VCaP (cell line): ENCODE measurements around the gene F2RL2.
A peak's percentile ranks its signal among the peaks of the same experiment; 100 is the strongest.

Experiments used
- H3K27ac ChIP-seq: fragments of 450-650 bp; 2 replicates; pipeline ENCODE4 v1.5.1; 2017
- TF ChIP-seq, protein P1 (sequence below): fragments of 450-650 bp; conservative IDR thresholded peaks from 2 replicates; pipeline ENCODE4 v1.5.1; 2017; ENCODE audit warnings: mild to moderate bottlenecking, moderate library complexity

The F2RL2 gene

GRCh38 chr5:76662521-76662920 is 39.3 kb upstream of the F2RL2 start:
- H3K27ac ChIP-seq = no peak overlapping the region
- TF ChIP-seq, protein P1, sequence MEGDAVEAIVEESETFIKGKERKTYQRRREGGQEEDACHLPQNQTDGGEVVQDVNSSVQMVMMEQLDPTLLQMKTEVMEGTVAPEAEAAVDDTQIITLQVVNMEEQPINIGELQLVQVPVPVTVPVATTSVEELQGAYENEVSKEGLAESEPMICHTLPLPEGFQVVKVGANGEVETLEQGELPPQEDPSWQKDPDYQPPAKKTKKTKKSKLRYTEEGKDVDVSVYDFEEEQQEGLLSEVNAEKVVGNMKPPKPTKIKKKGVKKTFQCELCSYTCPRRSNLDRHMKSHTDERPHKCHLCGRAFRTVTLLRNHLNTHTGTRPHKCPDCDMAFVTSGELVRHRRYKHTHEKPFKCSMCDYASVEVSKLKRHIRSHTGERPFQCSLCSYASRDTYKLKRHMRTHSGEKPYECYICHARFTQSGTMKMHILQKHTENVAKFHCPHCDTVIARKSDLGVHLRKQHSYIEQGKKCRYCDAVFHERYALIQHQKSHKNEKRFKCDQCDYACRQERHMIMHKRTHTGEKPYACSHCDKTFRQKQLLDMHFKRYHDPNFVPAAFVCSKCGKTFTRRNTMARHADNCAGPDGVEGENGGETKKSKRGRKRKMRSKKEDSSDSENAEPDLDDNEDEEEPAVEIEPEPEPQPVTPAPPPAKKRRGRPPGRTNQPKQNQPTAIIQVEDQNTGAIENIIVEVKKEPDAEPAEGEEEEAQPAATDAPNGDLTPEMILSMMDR = no peak

DNA sequence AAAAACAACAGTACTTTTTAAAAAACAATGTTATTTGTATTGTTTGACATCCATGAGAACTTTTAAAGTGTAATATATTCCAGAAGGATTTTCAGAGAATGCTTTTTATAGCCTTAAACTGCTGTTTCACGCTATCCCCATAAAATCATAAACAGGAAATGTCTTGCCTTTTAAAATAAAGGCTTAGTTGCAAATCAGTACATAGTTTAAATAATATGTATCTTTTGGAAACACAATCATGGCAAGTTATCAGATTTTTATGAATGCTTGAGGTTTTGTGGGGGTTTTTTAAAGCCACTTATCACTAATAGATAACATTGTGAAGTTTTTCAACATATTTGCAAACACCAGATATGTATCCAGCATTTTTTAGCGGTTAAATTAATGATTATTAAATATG is 37.2 kb upstream of the F2RL2 start:
- H3K27ac ChIP-seq = peak overlapping the region; percentile 45
- TF ChIP-seq, protein P1 = no peak

- H3K27ac ChIP-seq = no peak overlapping the region
- TF ChIP-seq, protein P1 = no peak
Measured at GRCh38 chr5:76657683-76658311, 34.6 kb upstream of the F2RL2 start.

- TF ChIP-seq, protein P1 = no peak
- no peak overlapping the region for H3K27ac ChIP-seq
Measured at GRCh38 chr5:76657091-76657490, 33.9 kb upstream of the F2RL2 start.

DNA sequence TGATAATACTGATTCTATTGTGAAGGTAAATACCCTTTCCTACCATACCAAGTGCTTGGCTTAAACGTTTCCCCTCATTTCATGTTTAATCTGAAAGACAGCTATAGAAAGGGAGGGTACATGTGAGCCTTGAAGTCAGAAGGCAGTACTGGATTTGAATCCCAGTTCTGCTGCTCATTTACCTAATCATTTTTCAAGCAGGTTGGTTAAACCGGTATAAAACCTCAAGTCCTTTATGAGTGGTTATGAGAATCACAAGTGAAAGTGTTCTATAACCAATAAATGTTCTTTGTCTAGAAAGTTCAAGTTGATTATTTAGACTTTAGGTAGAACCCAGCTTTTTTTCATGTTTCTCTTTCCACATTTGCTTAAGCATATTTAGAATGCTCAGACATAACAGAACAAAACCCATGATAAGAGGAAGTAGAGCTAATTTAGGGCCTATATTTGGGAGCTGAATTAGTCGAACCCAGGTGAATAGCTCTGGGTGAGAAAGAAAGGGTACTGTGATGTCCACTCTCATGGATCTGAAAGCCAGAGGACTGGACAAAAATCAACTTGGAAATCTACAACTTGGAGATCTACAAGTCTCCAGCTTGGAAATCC is 29.7 kb upstream of the F2RL2 start:
- no peak overlapping the region for H3K27ac ChIP-seq
- TF ChIP-seq, protein P1 = no peak

DNA sequence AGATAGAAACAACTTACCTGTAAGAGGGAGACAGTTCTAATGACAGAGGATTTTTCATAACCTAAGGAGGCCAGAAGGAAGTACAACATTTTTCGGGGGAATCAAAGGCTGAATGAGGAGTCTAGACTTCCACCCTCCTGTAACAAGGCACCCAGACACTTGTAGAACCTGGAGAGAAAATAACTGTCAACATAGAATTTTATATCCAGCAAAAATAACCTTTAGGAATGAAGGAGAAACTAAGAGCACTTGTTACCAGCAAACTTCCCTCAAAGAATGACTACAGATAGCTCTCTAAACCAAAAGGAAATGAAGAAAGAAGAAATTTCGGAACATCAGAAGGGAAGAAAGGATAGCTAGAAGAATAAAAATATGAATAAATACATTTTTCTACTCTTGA is 25.9 kb upstream of the F2RL2 start:
- TF ChIP-seq, protein P1 = no peak
- no peak overlapping the region for H3K27ac ChIP-seq

DNA sequence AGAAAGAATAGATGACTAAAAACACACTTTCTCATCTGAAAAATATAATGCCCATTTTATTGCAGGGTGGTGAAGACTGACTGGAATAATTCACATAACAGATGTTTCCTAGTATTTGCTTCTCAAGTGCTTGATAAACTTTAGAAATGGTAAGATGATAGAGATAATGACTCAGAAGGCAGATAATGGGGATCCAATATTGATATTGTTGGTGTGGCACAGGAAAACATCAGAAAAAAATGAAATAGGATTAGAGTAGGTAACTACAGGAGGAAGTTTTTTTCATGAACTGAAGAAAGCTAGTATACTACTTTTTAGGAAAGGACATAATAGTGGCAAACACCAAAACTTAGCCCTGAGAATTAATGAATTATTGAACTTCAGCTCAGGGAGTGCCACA is 20.2 kb upstream of the F2RL2 start:
- no peak overlapping the region for H3K27ac ChIP-seq
- TF ChIP-seq, protein P1 = no peak
